Adrenal gland (tissue), 5 donors: ENCODE data around the gene EPOP.

ENCODE experiments used
- POLR2A ChIP-seq, 2 donors: fragments of 450-650 bp; IDR thresholded peaks; one replicate each; pipeline ENCODE4 v1.6.1; 2017; ENCODE audit warnings: antibody characterized with exemption in 2 of 2, mild to moderate bottlenecking in 2 of 2, moderate library complexity in 1 of 2
- TF ChIP-seq, protein P1 (sequence below), 6 experiments: fragments of 450-650 bp in 4 of 6; fragments of 200-600 bp in 2 of 6; sonication (generic) in 1 of 6; IDR thresholded peaks; 1 replicate in 5 of 6; 2 replicates in 1 of 6; pipeline versions ENCODE4 v1.5.1 to v1.8.0; 2016 to 2021; ENCODE audit warnings: antibody characterized with exemption in 6 of 6, mild to moderate bottlenecking in 2 of 6, moderate library complexity in 1 of 6
- donor health status: DM: no; HTN: no; CAD: no.

DNA sequence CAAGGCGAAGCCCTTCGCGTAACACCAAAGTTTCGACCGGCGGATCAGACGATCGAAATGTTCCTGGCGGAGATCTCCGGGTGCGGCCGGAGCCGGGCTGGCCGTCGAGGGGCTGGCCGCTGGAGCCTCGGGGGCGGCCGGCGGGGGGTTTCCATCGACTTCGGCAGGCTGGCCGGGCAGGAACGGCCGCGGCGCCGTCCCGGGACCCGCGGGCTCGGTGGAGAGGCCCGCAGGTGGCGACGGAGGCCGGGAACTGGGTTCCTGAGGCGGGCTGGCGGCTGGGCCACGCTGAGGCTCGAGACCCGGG lies 1.1 kb downstream of the EPOP start:
- TF ChIP-seq POLR2A (IDR thresholded peaks at IDR 0.05): no peak
- TF ChIP-seq, protein P1, sequence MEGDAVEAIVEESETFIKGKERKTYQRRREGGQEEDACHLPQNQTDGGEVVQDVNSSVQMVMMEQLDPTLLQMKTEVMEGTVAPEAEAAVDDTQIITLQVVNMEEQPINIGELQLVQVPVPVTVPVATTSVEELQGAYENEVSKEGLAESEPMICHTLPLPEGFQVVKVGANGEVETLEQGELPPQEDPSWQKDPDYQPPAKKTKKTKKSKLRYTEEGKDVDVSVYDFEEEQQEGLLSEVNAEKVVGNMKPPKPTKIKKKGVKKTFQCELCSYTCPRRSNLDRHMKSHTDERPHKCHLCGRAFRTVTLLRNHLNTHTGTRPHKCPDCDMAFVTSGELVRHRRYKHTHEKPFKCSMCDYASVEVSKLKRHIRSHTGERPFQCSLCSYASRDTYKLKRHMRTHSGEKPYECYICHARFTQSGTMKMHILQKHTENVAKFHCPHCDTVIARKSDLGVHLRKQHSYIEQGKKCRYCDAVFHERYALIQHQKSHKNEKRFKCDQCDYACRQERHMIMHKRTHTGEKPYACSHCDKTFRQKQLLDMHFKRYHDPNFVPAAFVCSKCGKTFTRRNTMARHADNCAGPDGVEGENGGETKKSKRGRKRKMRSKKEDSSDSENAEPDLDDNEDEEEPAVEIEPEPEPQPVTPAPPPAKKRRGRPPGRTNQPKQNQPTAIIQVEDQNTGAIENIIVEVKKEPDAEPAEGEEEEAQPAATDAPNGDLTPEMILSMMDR (IDR thresholded peaks at IDR 0.05): no peak
